ENCODE data around the gene SMAD1.
A peak's percentile ranks its signal among the peaks of the same experiment; 100 is the strongest.

The SMAD1 gene

GRCh38 chr4:145482209-145483037, 770 bp downstream of the SMAD1 start:
- Histone ChIP-seq H3K4me3 (ENCODE audit: low read length) (peak overlapping the region; percentile 67), H3F3A (ENCODE audit: insufficient read depth, low read length) (peaks cover 16% of the 10 kb centered on the region), H2AFZ (ENCODE audit: low read length) (peak overlapping the region; percentile 57), H4K20me1 (ENCODE audit: insufficient read depth, low read length) (no peaks in the 10 kb centered on the region), H3K4me2 (ENCODE audit: low read depth, low read length) (peak overlapping the region; percentile 77), H3K4me1 (ENCODE audit: low read length) (peaks cover 27% of the 10 kb centered on the region), H3K9ac (ENCODE audit: low read length) (peak overlapping the region; percentile 73), H3K27me3 (replicated peaks; ENCODE audit: insufficient read depth, low read length) (peaks cover 32% of the 10 kb centered on the region), H3K36me3 (replicated peaks; ENCODE audit: insufficient read depth, low read length) (no peaks in the 10 kb centered on the region), H3K79me2 (ENCODE audit: low read length) (peaks cover 34% of the 10 kb centered on the region), H3K9me3 (replicated peaks; ENCODE audit: insufficient read depth, low read length) (no peaks in the 10 kb centered on the region), H3K9me2 (replicated peaks; ENCODE audit: insufficient read depth, low read length) (no peaks in the 10 kb centered on the region), H3K27ac (ENCODE audit: low read length) (peak overlapping the region; percentile 53; the same call in 1 of the 2 replicates)
- TF ChIP-seq EZH2phosphoT487 (IDR thresholded peaks at IDR 0.05; ENCODE audit: low read length) = no peak
- TF ChIP-seq EZH2 (optimal IDR thresholded peaks at IDR 0.05; ENCODE audit: low read depth, low read length) = no peak
- TF ChIP-seq, protein P1, sequence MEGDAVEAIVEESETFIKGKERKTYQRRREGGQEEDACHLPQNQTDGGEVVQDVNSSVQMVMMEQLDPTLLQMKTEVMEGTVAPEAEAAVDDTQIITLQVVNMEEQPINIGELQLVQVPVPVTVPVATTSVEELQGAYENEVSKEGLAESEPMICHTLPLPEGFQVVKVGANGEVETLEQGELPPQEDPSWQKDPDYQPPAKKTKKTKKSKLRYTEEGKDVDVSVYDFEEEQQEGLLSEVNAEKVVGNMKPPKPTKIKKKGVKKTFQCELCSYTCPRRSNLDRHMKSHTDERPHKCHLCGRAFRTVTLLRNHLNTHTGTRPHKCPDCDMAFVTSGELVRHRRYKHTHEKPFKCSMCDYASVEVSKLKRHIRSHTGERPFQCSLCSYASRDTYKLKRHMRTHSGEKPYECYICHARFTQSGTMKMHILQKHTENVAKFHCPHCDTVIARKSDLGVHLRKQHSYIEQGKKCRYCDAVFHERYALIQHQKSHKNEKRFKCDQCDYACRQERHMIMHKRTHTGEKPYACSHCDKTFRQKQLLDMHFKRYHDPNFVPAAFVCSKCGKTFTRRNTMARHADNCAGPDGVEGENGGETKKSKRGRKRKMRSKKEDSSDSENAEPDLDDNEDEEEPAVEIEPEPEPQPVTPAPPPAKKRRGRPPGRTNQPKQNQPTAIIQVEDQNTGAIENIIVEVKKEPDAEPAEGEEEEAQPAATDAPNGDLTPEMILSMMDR (IDR thresholded peaks at IDR 0.05; ENCODE audit: low read length) = no peak
- DNase-seq = peak; percentile 53

GRCh38 chr4:145483514-145483913, 1.9 kb downstream of the SMAD1 start:
- Histone ChIP-seq H3K4me2 (ENCODE audit: low read depth, low read length) (peak overlapping the region; percentile 77), H3K4me3 (ENCODE audit: low read length) (peak overlapping the region; percentile 67; the same call in 1 of the 2 replicates), H2AFZ (ENCODE audit: low read length) (no peak overlapping the region), H3K4me1 (ENCODE audit: low read length) (peaks cover 35% of the 10 kb centered on the region), H3K9ac (ENCODE audit: low read length) (no peak overlapping the region), H3K9me3 (replicated peaks; ENCODE audit: insufficient read depth, low read length) (no peaks in the 10 kb centered on the region), H3K9me2 (replicated peaks; ENCODE audit: insufficient read depth, low read length) (no peaks in the 10 kb centered on the region), H3K79me2 (ENCODE audit: low read length) (peaks cover 38% of the 10 kb centered on the region), H3F3A (ENCODE audit: insufficient read depth, low read length) (peaks cover 25% of the 10 kb centered on the region), H3K27me3 (replicated peaks; ENCODE audit: insufficient read depth, low read length) (peaks cover 32% of the 10 kb centered on the region), H3K27ac (ENCODE audit: low read length) (no peak overlapping the region), H4K20me1 (ENCODE audit: insufficient read depth, low read length) (no peaks in the 10 kb centered on the region), H3K36me3 (replicated peaks; ENCODE audit: insufficient read depth, low read length) (no peaks in the 10 kb centered on the region)
- DNase-seq = no peak
- TF ChIP-seq EZH2 (optimal IDR thresholded peaks at IDR 0.05; ENCODE audit: low read depth, low read length) (no peak), EZH2phosphoT487 (IDR thresholded peaks at IDR 0.05; ENCODE audit: low read length) (no peak)
- TF ChIP-seq, protein P1 (IDR thresholded peaks at IDR 0.05; ENCODE audit: low read length) = no peak

GRCh38 chr4:145484225-145484846, 2.7 kb downstream of the SMAD1 start:
- peaks cover 42% of the 10 kb centered on the region for H3K4me1 ChIP-seq (ENCODE audit: low read length)
- H3K4me2 ChIP-seq (ENCODE audit: low read depth, low read length) = no peak overlapping the region
- peaks cover 32% of the 10 kb centered on the region for H3K27me3 ChIP-seq (replicated peaks; ENCODE audit: insufficient read depth, low read length)
- no peak overlapping the region for H2AFZ ChIP-seq (ENCODE audit: low read length)
- no peaks in the 10 kb centered on the region for H3K9me3 ChIP-seq (replicated peaks; ENCODE audit: insufficient read depth, low read length)
- H3K9ac ChIP-seq (ENCODE audit: low read length) = no peak overlapping the region
- no peaks in the 10 kb centered on the region for H3K36me3 ChIP-seq (replicated peaks; ENCODE audit: insufficient read depth, low read length)
- no peaks in the 10 kb centered on the region for H4K20me1 ChIP-seq (ENCODE audit: insufficient read depth, low read length)
- TF ChIP-seq EZH2phosphoT487 (IDR thresholded peaks at IDR 0.05; ENCODE audit: low read length) = no peak
- no peak for TF ChIP-seq EZH2 (optimal IDR thresholded peaks at IDR 0.05; ENCODE audit: low read depth, low read length)
- TF ChIP-seq, protein P1 (IDR thresholded peaks at IDR 0.05; ENCODE audit: low read length) = no peak
- H3K9me2 ChIP-seq (replicated peaks; ENCODE audit: insufficient read depth, low read length) = no peaks in the 10 kb centered on the region
- peaks cover 26% of the 10 kb centered on the region for H3F3A ChIP-seq (ENCODE audit: insufficient read depth, low read length)
- no peak for DNase-seq
- peaks cover 45% of the 10 kb centered on the region for H3K79me2 ChIP-seq (ENCODE audit: low read length)
- no peak overlapping the region for H3K4me3 ChIP-seq (ENCODE audit: low read length)
- H3K27ac ChIP-seq (ENCODE audit: low read length) = no peak overlapping the region

Measured in MM.1S (cell line).